ENCODE data around the gene ARMC10. TPM values are rescaled to one million over a fixed set of nuclear protein-coding genes. Genes with fewer than 3 reads are reported as not detected.

Gene ARMC10
- total and polyA plus RNA-seq, 2 donors (not counting 3 experiments of a cell fraction or from before 2014, with no cell fraction given), result 16.6 to 39.2 TPM

GRCh38 chr7:103127006-103127405, 52.1 kb downstream of the ARMC10 start:
- H3K4me2 ChIP-seq (ENCODE audit: insufficient read depth, low read length), result no peak overlapping the region

More at GRCh38 chr7:103127006-103127405, 52.1 kb downstream of the ARMC10 start:
- H2AFZ ChIP-seq (ENCODE audit: low read depth, low read length), result no peak overlapping the region
- no peaks in the 10 kb centered on the region for H3K27me3 ChIP-seq (ENCODE audit: control insufficient read depth in 2 of 2, insufficient read depth in 2 of 2, low read length in 2 of 2)
- BruUV-seq (replicated peaks), result no TSS peak
- H3K36me3 ChIP-seq (ENCODE audit: control insufficient read depth in 2 of 2, extremely low read depth in 1 of 2, insufficient read depth in 2 of 2, low read length in 2 of 2), result peaks cover 0 to 2% of the 10 kb centered on the region in 2 experiments
- no peaks in the 10 kb centered on the region for H3K4me1 ChIP-seq (ENCODE audit: control insufficient read depth, extremely low read depth, insufficient read depth, low read length)
- no peak overlapping the region for H3K27ac ChIP-seq (ENCODE audit: insufficient read depth, low read depth, low read length)
- intact Hi-C loops (cut with micrococcal nuclease) (no loop called here), dilution Hi-C loops (cut with MboI; ENCODE audit: extremely low pct_ligation_motif_present, low sequenced_read_pairs) (no loop called here)
- ChIA-PET POLR2A (no interaction called here), CTCF (no interaction called here)
- no peaks in the 10 kb centered on the region for H3K79me2 ChIP-seq (ENCODE audit: control insufficient read depth, insufficient read depth, low read length)
- TF ChIP-seq, protein P1, sequence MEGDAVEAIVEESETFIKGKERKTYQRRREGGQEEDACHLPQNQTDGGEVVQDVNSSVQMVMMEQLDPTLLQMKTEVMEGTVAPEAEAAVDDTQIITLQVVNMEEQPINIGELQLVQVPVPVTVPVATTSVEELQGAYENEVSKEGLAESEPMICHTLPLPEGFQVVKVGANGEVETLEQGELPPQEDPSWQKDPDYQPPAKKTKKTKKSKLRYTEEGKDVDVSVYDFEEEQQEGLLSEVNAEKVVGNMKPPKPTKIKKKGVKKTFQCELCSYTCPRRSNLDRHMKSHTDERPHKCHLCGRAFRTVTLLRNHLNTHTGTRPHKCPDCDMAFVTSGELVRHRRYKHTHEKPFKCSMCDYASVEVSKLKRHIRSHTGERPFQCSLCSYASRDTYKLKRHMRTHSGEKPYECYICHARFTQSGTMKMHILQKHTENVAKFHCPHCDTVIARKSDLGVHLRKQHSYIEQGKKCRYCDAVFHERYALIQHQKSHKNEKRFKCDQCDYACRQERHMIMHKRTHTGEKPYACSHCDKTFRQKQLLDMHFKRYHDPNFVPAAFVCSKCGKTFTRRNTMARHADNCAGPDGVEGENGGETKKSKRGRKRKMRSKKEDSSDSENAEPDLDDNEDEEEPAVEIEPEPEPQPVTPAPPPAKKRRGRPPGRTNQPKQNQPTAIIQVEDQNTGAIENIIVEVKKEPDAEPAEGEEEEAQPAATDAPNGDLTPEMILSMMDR (IDR thresholded peaks at IDR 0.05; ENCODE audit: extremely low read depth in 1 of 2, insufficient read depth in 1 of 2, low read depth in 1 of 2, low read length in 2 of 2), result no peak
- TF ChIP-seq, protein P2, sequence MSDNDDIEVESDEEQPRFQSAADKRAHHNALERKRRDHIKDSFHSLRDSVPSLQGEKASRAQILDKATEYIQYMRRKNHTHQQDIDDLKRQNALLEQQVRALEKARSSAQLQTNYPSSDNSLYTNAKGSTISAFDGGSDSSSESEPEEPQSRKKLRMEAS (IDR thresholded peaks at IDR 0.05; ENCODE audit: insufficient read depth, insufficient read length), result no peak
- TF ChIP-seq EZH2 (IDR thresholded peaks at IDR 0.05; ENCODE audit: borderline replicate concordance, low read depth, low read length, severe bottlenecking), result no peak
- H3K9me1 ChIP-seq (replicated peaks; ENCODE audit: control insufficient read depth, extremely low read depth, insufficient read depth, low read length), result no peaks in the 10 kb centered on the region
- H4K20me1 ChIP-seq (replicated peaks; ENCODE audit: control insufficient read depth, extremely low read depth, insufficient read depth, low read length), result no peaks in the 10 kb centered on the region
- no peak for DNase-seq (ENCODE audit: low read depth, low spot score)
- H3K9ac ChIP-seq (replicated peaks; ENCODE audit: extremely low read depth, insufficient read depth, low read length), result no peak overlapping the region
- FAIRE-seq, result no peak
- H3K4me3 ChIP-seq (replicated peaks in 1 of 3; ENCODE audit: insufficient read depth in 1 of 3, low read depth in 1 of 3, low read length in 3 of 3), result no peak overlapping the region
- no peaks in the 10 kb centered on the region for H3K9me3 ChIP-seq (replicated peaks; ENCODE audit: control insufficient read depth, insufficient read depth, low read length)

All from endothelial cell of umbilical vein (primary cell).